ENCODE measurements around the gene EMILIN1. TPM values are rescaled to one million over a fixed set of nuclear protein-coding genes. Genes with fewer than 3 reads are reported as not detected.

Gene EMILIN1
- 1 to 10 TPM in 1 of 2 experiments, under 1 TPM in 1; 0.91 to 1.2 TPM for total RNA-seq

- no peak within 1 kb of the TSS for H3K4me3 Mint-ChIP-seq
- no peak for ATAC-seq (ENCODE audit: low read depth)
- DNase-seq = no peak
- POLR2A ChIA-PET = interaction anchor here (0.7 to 1.9 kb wide), 2 partner anchors 10 to 27 kb away, joined by 3 to 7 read pairs; partner anchors contain the start of gene AGBL5
- peak within 1 kb of the TSS; percentile 64 for H3K27ac Mint-ChIP-seq
- H3K36me3 Mint-ChIP-seq = peaks cover 3% of the 10 kb centered on the region
- no peaks in the 10 kb centered on the region for H3K9me3 Mint-ChIP-seq
- H3K27me3 Mint-ChIP-seq = no peaks in the 10 kb centered on the region
- H3K4me1 Mint-ChIP-seq = peaks cover 41% of the 10 kb centered on the region
These were observed at the start of gene EMILIN1 for GRCh38 chr2:27078267-27079194. Gene EMILIN1 (plus strand): TSS chr2:27078615. CDS start chr2:27079066, 451 bp downstream.

DNA sequence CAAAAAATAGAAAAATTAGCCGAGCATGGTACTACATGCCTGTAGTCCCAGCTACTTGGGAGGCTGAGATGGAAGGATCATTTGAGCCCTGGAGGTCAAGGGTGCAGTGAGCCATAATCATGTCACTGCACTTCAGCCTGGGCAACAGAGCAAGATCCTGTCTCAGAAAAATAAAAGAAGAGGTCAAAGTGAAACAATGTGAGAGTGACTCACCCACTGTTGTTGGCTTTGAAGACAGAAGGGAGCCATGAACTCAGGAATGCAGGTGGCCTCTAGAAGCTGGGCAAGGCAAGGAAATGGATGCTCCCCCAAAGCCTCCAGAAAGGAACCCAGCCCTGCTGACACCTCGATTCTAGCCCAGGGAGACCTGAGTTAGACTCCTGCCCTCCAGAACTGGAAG, 49.4 kb upstream of the EMILIN1 start:
- no peak overlapping the region for H3K27ac Mint-ChIP-seq
- ATAC-seq (ENCODE audit: low read depth) = no peak
- POLR2A ChIA-PET = interaction anchor here (1.2 kb wide), 1 partner anchor 22 kb away, joined by 4 read pairs; the partner anchor contains the start of gene AGBL5
- peaks cover 22% of the 10 kb centered on the region for H3K4me1 Mint-ChIP-seq
- no peak overlapping the region for H3K4me3 Mint-ChIP-seq
- DNase-seq = no peak
- H3K27me3 Mint-ChIP-seq = no peaks in the 10 kb centered on the region
- peaks cover 10% of the 10 kb centered on the region for H3K36me3 Mint-ChIP-seq
- H3K9me3 Mint-ChIP-seq = no peaks in the 10 kb centered on the region

GRCh38 chr2:27032495-27033252, 45.7 kb upstream of the EMILIN1 start, which contains the start of gene TMEM214:
Gene TMEM214 (plus strand): TSS chr2:27032965. CDS start chr2:27033016, 51 bp downstream.
- peaks cover 16% of the 10 kb centered on the region for H3K36me3 Mint-ChIP-seq

DNA sequence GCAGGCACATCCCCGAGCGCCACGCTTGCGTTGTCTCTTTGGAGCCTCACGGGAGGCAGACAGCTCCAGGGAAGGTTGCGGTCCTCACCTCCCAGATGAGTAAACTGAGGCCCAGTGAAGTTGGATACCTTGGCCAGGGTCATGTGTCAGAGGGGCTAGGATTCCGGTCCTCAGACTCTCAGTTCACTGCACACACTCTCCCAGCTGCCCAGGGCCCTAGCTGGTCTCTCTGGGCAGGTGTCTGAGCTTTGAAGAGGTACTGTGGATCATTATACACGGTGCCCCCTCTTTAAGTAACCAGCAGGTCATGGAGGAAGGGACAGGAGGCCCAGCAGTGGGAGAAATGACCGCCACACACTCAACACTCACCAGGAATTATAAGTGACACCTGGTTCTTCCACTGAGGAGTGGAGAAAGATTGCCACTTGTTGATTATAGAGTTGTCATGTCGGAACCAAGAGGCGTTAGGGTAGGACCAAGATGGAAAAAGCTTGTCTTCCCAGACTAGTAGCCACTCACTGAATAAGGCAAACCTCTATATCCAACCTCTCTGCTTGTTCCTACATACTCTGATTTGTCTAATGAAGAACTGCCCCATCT, 45.1 kb upstream of the EMILIN1 start:
- H3K27me3 Mint-ChIP-seq = no peaks in the 10 kb centered on the region
- H3K4me3 Mint-ChIP-seq = peak overlapping the region; percentile 98
- H3K4me1 Mint-ChIP-seq = peaks cover 26% of the 10 kb centered on the region
- POLR2A ChIA-PET = interaction anchor here (0.7 to 2.7 kb wide), 5 partner anchors 13 to 54 kb away, joined by 3 to 23 read pairs (median 3); partner anchors contain the start of genes AGBL5, KHK and OST4
- H3K27ac Mint-ChIP-seq = peak overlapping the region; percentile 90
- H3K9me3 Mint-ChIP-seq = no peaks in the 10 kb centered on the region
- ATAC-seq (ENCODE audit: low read depth) (no peak), DNase-seq (no peak)
- H3K36me3 Mint-ChIP-seq = peaks cover 16% of the 10 kb centered on the region

More at GRCh38 chr2:27032495-27033252, 45.7 kb upstream of the EMILIN1 start, which contains the start of gene TMEM214:
- Mint-ChIP-seq H3K27ac (peak within 1 kb of the TSS; percentile 90), H3K4me3 (peak within 1 kb of the TSS; percentile 98), H3K27me3 (no peaks in the 10 kb centered on the region), H3K9me3 (no peaks in the 10 kb centered on the region), H3K4me1 (peaks cover 26% of the 10 kb centered on the region)
- POLR2A ChIA-PET = interaction anchor here (0.7 to 2.7 kb wide), 6 partner anchors 14 to 55 kb away, joined by 3 to 23 read pairs (median 3); partner anchors contain the start of genes AGBL5, KHK and OST4
- DNase-seq = peak; percentile 87
- ATAC-seq (ENCODE audit: low read depth) = peak; percentile 96

DNA sequence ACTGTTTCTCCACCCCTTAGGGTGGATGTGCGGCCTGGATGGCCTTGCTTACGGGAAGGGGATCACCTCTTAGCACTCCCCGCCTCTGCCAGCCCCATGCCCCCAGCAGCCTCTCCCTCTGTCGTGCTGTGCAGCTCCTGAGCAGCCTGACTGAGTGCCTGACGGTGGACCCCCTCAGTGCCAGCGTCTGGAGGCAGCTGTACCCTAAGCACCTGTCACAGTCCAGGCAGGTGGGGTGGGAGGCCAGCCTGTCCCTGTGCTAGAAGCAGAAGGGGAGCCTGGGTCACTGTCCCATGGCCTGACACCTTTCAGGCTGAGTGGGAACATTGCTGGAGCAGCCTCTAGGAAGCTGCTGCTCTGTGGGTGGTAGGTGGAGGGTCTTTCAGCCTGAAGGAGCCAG, 40.4 kb upstream of the EMILIN1 start:
- Mint-ChIP-seq H3K27ac (no peak overlapping the region), H3K4me3 (no peak overlapping the region), H3K9me3 (no peaks in the 10 kb centered on the region), H3K36me3 (peaks cover 12% of the 10 kb centered on the region), H3K4me1 (peaks cover 13% of the 10 kb centered on the region), H3K27me3 (no peaks in the 10 kb centered on the region)
- DNase-seq (no peak), ATAC-seq (ENCODE audit: low read depth) (no peak)
- POLR2A ChIA-PET = no interaction called here

- H3K4me1 Mint-ChIP-seq = peaks cover 8% of the 10 kb centered on the region
- no peaks in the 10 kb centered on the region for H3K9me3 Mint-ChIP-seq
- H3K36me3 Mint-ChIP-seq = peaks cover 12% of the 10 kb centered on the region
- POLR2A ChIA-PET = no interaction called here
- H3K4me3 Mint-ChIP-seq = no peak overlapping the region
- DNase-seq (no peak), ATAC-seq (ENCODE audit: low read depth) (no peak)
- no peaks in the 10 kb centered on the region for H3K27me3 Mint-ChIP-seq
- no peak overlapping the region for H3K27ac Mint-ChIP-seq
These were observed 39.6 kb upstream of the EMILIN1 start for GRCh38 chr2:27038631-27039339.

GRCh38 chr2:27039426-27039825, 39.0 kb upstream of the EMILIN1 start:
- Mint-ChIP-seq H3K9me3 (no peaks in the 10 kb centered on the region), H3K4me3 (no peak overlapping the region), H3K27me3 (no peaks in the 10 kb centered on the region), H3K36me3 (peaks cover 10% of the 10 kb centered on the region), H3K4me1 (peaks cover 2% of the 10 kb centered on the region), H3K27ac (no peak overlapping the region)
- no peak for ATAC-seq (ENCODE audit: low read depth)
- POLR2A ChIA-PET = no interaction called here
- DNase-seq = no peak

GRCh38 chr2:27039871-27040270, 38.5 kb upstream of the EMILIN1 start:
- POLR2A ChIA-PET = no interaction called here
- Mint-ChIP-seq H3K27ac (no peak overlapping the region), H3K9me3 (no peaks in the 10 kb centered on the region), H3K27me3 (no peaks in the 10 kb centered on the region), H3K36me3 (peaks cover 10% of the 10 kb centered on the region), H3K4me3 (no peak overlapping the region), H3K4me1 (peaks cover 2% of the 10 kb centered on the region)
- ATAC-seq (ENCODE audit: low read depth) (no peak), DNase-seq (no peak)

- Mint-ChIP-seq H3K4me3 (no peak overlapping the region), H3K27me3 (no peaks in the 10 kb centered on the region), H3K36me3 (peaks cover 10% of the 10 kb centered on the region), H3K27ac (no peak overlapping the region), H3K9me3 (no peaks in the 10 kb centered on the region), H3K4me1 (peaks cover 2% of the 10 kb centered on the region)
- POLR2A ChIA-PET = no interaction called here
- no peak for DNase-seq
- ATAC-seq (ENCODE audit: low read depth) = no peak
These were observed 38.1 kb upstream of the EMILIN1 start for GRCh38 chr2:27040282-27040681.

DNA sequence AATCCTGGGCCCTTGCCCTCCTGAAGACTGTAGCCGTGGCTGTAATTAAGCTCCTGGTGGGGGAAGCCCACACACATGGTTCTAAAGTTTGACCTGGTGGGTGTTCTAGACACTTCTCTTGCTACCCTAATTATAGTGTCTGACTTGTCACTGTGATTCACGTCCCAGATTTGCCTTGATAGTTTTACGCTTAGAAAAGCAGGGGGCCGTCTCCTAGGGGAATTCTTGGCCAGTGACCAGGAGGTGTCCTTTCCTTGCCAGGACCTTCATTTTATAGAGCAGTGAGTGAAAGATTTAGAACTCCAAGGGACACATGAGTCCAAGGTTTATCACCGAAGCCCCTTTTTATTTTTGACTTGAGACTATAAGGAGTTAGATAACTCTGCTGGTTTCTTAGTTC, 36.7 kb upstream of the EMILIN1 start:
- Mint-ChIP-seq H3K36me3 (peaks cover 8% of the 10 kb centered on the region), H3K4me3 (no peak overlapping the region), H3K27me3 (no peaks in the 10 kb centered on the region), H3K9me3 (no peaks in the 10 kb centered on the region), H3K27ac (no peak overlapping the region), H3K4me1 (peaks cover 5% of the 10 kb centered on the region)
- DNase-seq (no peak), ATAC-seq (ENCODE audit: low read depth) (no peak)
- POLR2A ChIA-PET = interaction anchor here (1.2 kb wide), 1 partner anchor 9 kb away, joined by 4 read pairs; the partner anchor contains the start of gene AGBL5

- no peak for ATAC-seq (ENCODE audit: low read depth)
- peaks cover 5% of the 10 kb centered on the region for H3K4me1 Mint-ChIP-seq
- H3K9me3 Mint-ChIP-seq = no peaks in the 10 kb centered on the region
- POLR2A ChIA-PET = interaction anchor here (1.2 kb wide), 1 partner anchor 9 kb away, joined by 4 read pairs; the partner anchor contains the start of gene AGBL5
- no peaks in the 10 kb centered on the region for H3K27me3 Mint-ChIP-seq
- H3K36me3 Mint-ChIP-seq = peaks cover 6% of the 10 kb centered on the region
- no peak for DNase-seq
- H3K4me3 Mint-ChIP-seq = no peak overlapping the region
- no peak overlapping the region for H3K27ac Mint-ChIP-seq
These were observed 36.2 kb upstream of the EMILIN1 start for GRCh38 chr2:27042159-27042661.

GRCh38 chr2:27042985-27043634, 35.3 kb upstream of the EMILIN1 start:
- ATAC-seq (ENCODE audit: low read depth) = no peak
- H3K36me3 Mint-ChIP-seq = peaks cover 6% of the 10 kb centered on the region
- DNase-seq = no peak
- H3K9me3 Mint-ChIP-seq = no peaks in the 10 kb centered on the region
- H3K4me3 Mint-ChIP-seq = no peak overlapping the region
- no peak overlapping the region for H3K27ac Mint-ChIP-seq
- H3K4me1 Mint-ChIP-seq = peaks cover 7% of the 10 kb centered on the region
- POLR2A ChIA-PET = interaction anchor here (1.0 kb wide), 1 partner anchor 22 kb away, joined by 3 read pairs; no protein-coding TSS in a partner anchor
- no peaks in the 10 kb centered on the region for H3K27me3 Mint-ChIP-seq

Data from activated naive CD8-positive, alpha-beta T cell treated with anti-CD3 and anti-CD28 coated beads, Interleukin-2, amount 10 ng/mL, durations not matched to agents 7 days and 5 days (primary cell).